ENCODE data around the gene TSPAN9. TPM values are rescaled to one million over a fixed set of nuclear protein-coding genes. Genes with fewer than 3 reads are reported as not detected.

Gene TSPAN9
- total RNA-seq, 1 donor from 2014 or later: 49.4 TPM

GRCh38 chr12:3138941-3139511, 61.8 kb downstream of the TSPAN9 start:
- no peaks in the 10 kb centered on the region for H3K27me3 Mint-ChIP-seq (ENCODE audit: low read depth)
- no peak for DNase-seq (ENCODE audit: low spot score in 2 of 2, unreplicated experiment in 2 of 2)
- H3K9me3 Mint-ChIP-seq: peaks cover 3% of the 10 kb centered on the region
- no peak for TF ChIP-seq CTCF (IDR thresholded peaks at IDR 0.05; ENCODE audit: unreplicated experiment)
- H3K27ac Mint-ChIP-seq: no peak overlapping the region
- no peak overlapping the region for H3K4me3 Mint-ChIP-seq
- H3K4me1 Mint-ChIP-seq: peaks cover 6% of the 10 kb centered on the region
- H3K36me3 Mint-ChIP-seq: peaks cover 4% of the 10 kb centered on the region

DNA sequence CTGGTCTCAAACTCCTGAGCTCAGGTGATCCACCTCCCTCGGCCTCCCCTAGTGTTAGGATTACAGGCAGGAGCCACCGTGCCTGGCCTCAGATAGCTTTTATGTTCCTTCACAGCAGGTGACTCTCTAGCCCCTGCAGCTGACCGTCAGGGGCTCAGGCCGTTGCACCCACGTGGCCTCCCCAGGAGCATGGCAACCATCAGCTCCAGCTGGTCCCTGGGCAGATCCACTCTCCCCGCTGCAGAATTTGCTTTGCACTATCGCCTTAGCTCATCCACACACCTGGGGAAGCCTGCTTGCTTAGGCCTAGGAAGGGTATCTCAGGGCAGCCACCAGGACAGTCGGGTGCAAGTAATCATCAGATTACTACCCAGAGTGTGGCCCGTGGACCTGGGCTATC, 62.6 kb downstream of the TSPAN9 start:
- no peak overlapping the region for H3K4me3 Mint-ChIP-seq
- TF ChIP-seq CTCF (IDR thresholded peaks at IDR 0.05; ENCODE audit: unreplicated experiment): no peak
- no peaks in the 10 kb centered on the region for H3K27me3 Mint-ChIP-seq (ENCODE audit: low read depth)
- H3K4me1 Mint-ChIP-seq: peaks cover 6% of the 10 kb centered on the region
- peaks cover 3% of the 10 kb centered on the region for H3K9me3 Mint-ChIP-seq
- H3K36me3 Mint-ChIP-seq: peaks cover 4% of the 10 kb centered on the region
- DNase-seq (ENCODE audit: low spot score in 2 of 2, unreplicated experiment in 2 of 2): no peak
- H3K27ac Mint-ChIP-seq: no peak overlapping the region

- Mint-ChIP-seq H3K4me1 (peaks cover 6% of the 10 kb centered on the region), H3K36me3 (peaks cover 4% of the 10 kb centered on the region), H3K27ac (no peak overlapping the region), H3K27me3 (ENCODE audit: low read depth) (no peaks in the 10 kb centered on the region), H3K9me3 (peaks cover 3% of the 10 kb centered on the region), H3K4me3 (no peak overlapping the region)
- DNase-seq (ENCODE audit: low spot score in 2 of 2, unreplicated experiment in 2 of 2): no peak
- no peak for TF ChIP-seq CTCF (IDR thresholded peaks at IDR 0.05; ENCODE audit: unreplicated experiment)
These were observed 63.1 kb downstream of the TSPAN9 start for GRCh38 chr12:3140284-3140683.

GRCh38 chr12:3141339-3142321, 64.5 kb downstream of the TSPAN9 start:
- no peak for DNase-seq (ENCODE audit: low spot score in 2 of 2, unreplicated experiment in 2 of 2)
- peaks cover 4% of the 10 kb centered on the region for H3K36me3 Mint-ChIP-seq
- TF ChIP-seq CTCF (IDR thresholded peaks at IDR 0.05; ENCODE audit: unreplicated experiment): no peak
- peaks cover 3% of the 10 kb centered on the region for H3K9me3 Mint-ChIP-seq
- no peak overlapping the region for H3K4me3 Mint-ChIP-seq
- H3K27me3 Mint-ChIP-seq (ENCODE audit: low read depth): no peaks in the 10 kb centered on the region
- no peak overlapping the region for H3K27ac Mint-ChIP-seq
- peaks cover 6% of the 10 kb centered on the region for H3K4me1 Mint-ChIP-seq

GRCh38 chr12:3142386-3142785, 65.2 kb downstream of the TSPAN9 start:
- no peak for TF ChIP-seq CTCF (IDR thresholded peaks at IDR 0.05; ENCODE audit: unreplicated experiment)
- no peak for DNase-seq (ENCODE audit: low spot score in 2 of 2, unreplicated experiment in 2 of 2)
- H3K27ac Mint-ChIP-seq: no peak overlapping the region
- H3K9me3 Mint-ChIP-seq: peaks cover 3% of the 10 kb centered on the region
- H3K36me3 Mint-ChIP-seq: peaks cover 4% of the 10 kb centered on the region
- H3K4me1 Mint-ChIP-seq: peaks cover 4% of the 10 kb centered on the region
- H3K27me3 Mint-ChIP-seq (ENCODE audit: low read depth): no peaks in the 10 kb centered on the region
- no peak overlapping the region for H3K4me3 Mint-ChIP-seq

Data from mesothelial cell of epicardium (in vitro differentiated cells).